AG04450 (cell line): ENCODE results near the gene TTC12. TPM values are rescaled to one million over a fixed set of nuclear protein-coding genes. Genes with fewer than 3 reads are reported as not detected.

ENCODE experiments used
- CTCF ChIA-PET: fragments of 300-600, 350-600 bp; formaldehyde crosslinking; extraction: SDS; loops from one replicate; lab custom pipeline; 2022; ENCODE audit warnings: antibody characterized with exemption, inconsistent platforms; lab: Charles Lee
- POLR2A ChIA-PET: fragments of 350-600 bp; formaldehyde crosslinking; extraction: SDS; loops from one replicate; lab custom pipeline; 2021; ENCODE audit warnings: antibody characterized with exemption, inconsistent platforms; lab: Yijun Ruan, JAX
- DNase-seq: peaks from one replicate; pipeline ENCODE4 v3.0.0-alpha.2; 2011; ENCODE audit warnings: low read depth, low spot score
- H3K27ac ChIP-seq: one replicate; pipeline ENCODE4 v1.5.1; 2012; ENCODE audit warnings: low read depth, low read length, control low read depth
- H3K27me3 ChIP-seq: one replicate; pipeline ENCODE4 v1.6.0; 2012; ENCODE audit warnings: low read length; ENCODE audit not compliant: control insufficient read depth, insufficient read depth
- H3K4me3 ChIP-seq: 2 replicates; pipeline ENCODE4 v1.5.1; 2011; ENCODE audit warnings: mild to moderate bottlenecking, low read depth, low read length, control low read depth
- H3K9me3 ChIP-seq: 2 replicates; pipeline ENCODE4 v1.5.1; 2012; ENCODE audit warnings: low read length; ENCODE audit not compliant: control insufficient read depth, insufficient read depth
- CTCF ChIP-seq: IDR thresholded peaks from 2 replicates; pipeline ENCODE4 v1.5.1; 2011; ENCODE audit warnings: low read depth, low read length, control low read depth, inconsistent platforms
- polyA plus RNA-seq: library from polyadenylated mRNA; depleted of rRNA; stranded (reverse); fragments of >200 nt; gene quantifications from 2 replicates; pipeline ENCODE4 v1.2.3, GENCODE V29; 2011

Gene TTC12
- polyA plus RNA-seq, 1 experiment = 19.0 TPM

- POLR2A ChIA-PET = no interaction called here
- CTCF ChIA-PET = no interaction called here
- no peak for DNase-seq
- Histone ChIP-seq H3K9me3 (no peaks in the 10 kb centered on the region; the same call in 1 of the 2 replicates), H3K27me3 (peaks cover 22% of the 10 kb centered on the region), H3K4me3 (no peak overlapping the region), H3K27ac (no peak overlapping the region)
- no peak for TF ChIP-seq CTCF
These were observed 84.5 kb downstream of the TTC12 start for GRCh38 chr11:113398669-113399430.

GRCh38 chr11:113400631-113401230 lies 86.3 kb downstream of the TTC12 start:
- peaks cover 15% of the 10 kb centered on the region for H3K27me3 ChIP-seq
- POLR2A ChIA-PET = no interaction called here

GRCh38 chr11:113401718-113402117 lies 87.3 kb downstream of the TTC12 start:
- no peak for TF ChIP-seq CTCF
- Histone ChIP-seq H3K4me3 (no peak overlapping the region), H3K27me3 (peaks cover 14% of the 10 kb centered on the region), H3K9me3 (no peaks in the 10 kb centered on the region; the same call in 1 of the 2 replicates), H3K27ac (no peak overlapping the region)
- DNase-seq = no peak
- POLR2A ChIA-PET = no interaction called here
- CTCF ChIA-PET = no interaction called here

More at GRCh38 chr11:113400631-113401230, 86.3 kb downstream of the TTC12 start:
- CTCF ChIA-PET = no interaction called here
- no peak for TF ChIP-seq CTCF
- Histone ChIP-seq H3K27ac (no peak overlapping the region), H3K4me3 (no peak overlapping the region), H3K9me3 (no peaks in the 10 kb centered on the region; the same call in 1 of the 2 replicates)
- DNase-seq = no peak

GRCh38 chr11:113404859-113405430 lies 90.6 kb downstream of the TTC12 start:
- Histone ChIP-seq H3K9me3 (no peaks in the 10 kb centered on the region; the same call in 1 of the 2 replicates), H3K4me3 (no peak overlapping the region), H3K27ac (no peak overlapping the region), H3K27me3 (peaks cover 13% of the 10 kb centered on the region)
- POLR2A ChIA-PET = no interaction called here
- CTCF ChIA-PET = no interaction called here
- no peak for DNase-seq
- TF ChIP-seq CTCF = no peak
